GM19043 (cell line): ENCODE results near the gene OLR1.

ENCODE experiments used
- ATAC-seq: cut with Tn5 transposase; IDR thresholded peaks from one replicate; pipeline ENCODE4 v1.9.1; 2021; ENCODE audit warnings: low read depth; ENCODE audit not compliant: unreplicated experiment

Gene OLR1

GRCh38 chr12:10110256-10110844, 61.6 kb downstream of the OLR1 start:
- ATAC-seq: no peak
